A549 (cell line): ENCODE results near the gene RHOT2. TPM values are rescaled to one million over a fixed set of nuclear protein-coding genes. Genes with fewer than 3 reads are reported as not detected.

Experiments
- ATAC-seq, 2 experiments: fragments of 200-7000 bp in 1 of 2; fragments of >200 bp in 1 of 2; cut with Nextera tagmentation in 1 of 2; cut with Tn5 transposase in 1 of 2; 3 replicates each; pipeline versions ENCODE4 v1.8.0 to v1.9.1; 2018 to 2020; ENCODE audit warnings: mild to moderate bottlenecking in 1 of 2, moderate library complexity in 1 of 2
- CTCF ChIA-PET: fragments of 300-600 bp; sonication (Branson Sonifier 250); formaldehyde crosslinking; extraction: SDS; loops from one replicate; lab custom pipeline; 2021; ENCODE audit warnings: antibody characterized with exemption, inconsistent platforms; lab: Yijun Ruan, JAX
- POLR2A ChIA-PET: fragments of 350-600 bp; formaldehyde crosslinking; extraction: SDS; loops from one replicate; lab custom pipeline; 2021; ENCODE audit warnings: antibody characterized with exemption, inconsistent platforms; lab: Yijun Ruan, JAX
- DNase-seq, 2 experiments: peaks; one replicate each; pipeline versions ENCODE4 v3.0.0 to v3.0.0-alpha.2; 2011 to 2016; ENCODE audit warnings: low read depth in 1 of 2, low spot score in 1 of 2
- FAIRE-seq: peaks from 2 replicates; lab custom pipeline; 2011; peaks lifted over from hg19 to GRCh38; lab: Jason Lieb, UNC
- H3K27ac ChIP-seq, 2 experiments: fragments of >200 bp; sonication (Bioruptor Twin); formaldehyde crosslinking; 3 replicates each; pipeline ENCODE4 v1.5.1; 2016 to 2017
- H3K4me1 ChIP-seq: fragments of >200 bp; sonication (Bioruptor Twin); formaldehyde crosslinking; 3 replicates; pipeline ENCODE4 v1.6.1; 2016
- H3K4me2 ChIP-seq: fragments of >200 bp; sonication (Bioruptor Twin); formaldehyde crosslinking; 3 replicates; pipeline ENCODE4 v1.6.1; 2016
- H3K4me3 ChIP-seq: fragments of >200 bp; sonication (Bioruptor Twin); formaldehyde crosslinking; 3 replicates; pipeline ENCODE4 v1.5.1; 2016
- H3K9me3 ChIP-seq: fragments of >200 bp; sonication (Bioruptor Twin); formaldehyde crosslinking; 3 replicates; pipeline ENCODE4 v1.6.1; 2016
- CHD4 ChIP-seq: fragments of 200-600 bp; sonication (generic); IDR thresholded peaks from 2 replicates; pipeline ENCODE4 v1.6.1; 2016; ENCODE audit warnings: antibody characterized with exemption, mild to moderate bottlenecking, borderline replicate concordance
- ELK1 ChIP-seq: fragments of 150-350 bp; IDR thresholded peaks from 2 replicates; pipeline ENCODE4 v1.6.1; 2014; ENCODE audit warnings: low read depth, mild to moderate bottlenecking, low read length
- ESRRA ChIP-seq: fragments of 150-350 bp; IDR thresholded peaks from 2 replicates; pipeline ENCODE4 v1.6.1; 2014; ENCODE audit warnings: mild to moderate bottlenecking, low read length, borderline replicate concordance
- FOSL2 ChIP-seq, 2 experiments: fragments of 450-650 bp in 1 of 2; fragments of >200 bp in 1 of 2; sonication (Bioruptor Twin) in 1 of 2; formaldehyde crosslinking; IDR thresholded peaks; 2 replicates each; pipeline versions ENCODE4 v1.5.0 to v1.6.1; 2016 to 2020; ENCODE audit warnings: mild to moderate bottlenecking in 1 of 2, moderate library complexity in 1 of 2
- HDAC2 ChIP-seq: fragments of 200-600 bp; sonication (generic); IDR thresholded peaks from 2 replicates; pipeline ENCODE4 v1.6.1; 2016
- HMGXB4 ChIP-seq: fragments of 250-450 bp; sonication (Bioruptor Pico); IDR thresholded peaks from 2 replicates; pipeline ENCODE4 v1.5.0; 2021; ENCODE audit warnings: mild to moderate bottlenecking, moderate library complexity, borderline replicate concordance
- JUN ChIP-seq, 2 experiments: fragments of >200 bp; sonication (Bioruptor Twin); formaldehyde crosslinking; IDR thresholded peaks; 2 replicates in 1 of 2; 3 replicates in 1 of 2; pipeline ENCODE4 v1.6.1; 2016 to 2017
- KDM1A ChIP-seq: fragments of 200-600 bp; sonication (generic); IDR thresholded peaks from 2 replicates; pipeline ENCODE4 v1.6.1; 2016; ENCODE audit warnings: low read depth, mild to moderate bottlenecking
- KDM5A ChIP-seq: fragments of 200-600 bp; sonication (generic); IDR thresholded peaks from 2 replicates; pipeline ENCODE4 v1.6.1; 2016; ENCODE audit warnings: antibody characterized with exemption, mild to moderate bottlenecking
- MAFK ChIP-seq: fragments of 450-650 bp; IDR thresholded peaks from 2 replicates; pipeline ENCODE4 v1.6.1; 2014; ENCODE audit not compliant: partially characterized antibody
- MAZ ChIP-seq: fragments of 150-350 bp; IDR thresholded peaks from 2 replicates; pipeline ENCODE4 v1.6.1; 2014; ENCODE audit warnings: antibody characterized with exemption, low read depth, low read length, borderline replicate concordance
- MYC ChIP-seq: IDR thresholded peaks from 2 replicates; pipeline ENCODE4 v1.6.1; 2012; ENCODE audit warnings: mild to moderate bottlenecking, inconsistent platforms, low read length, improper control_type of control experiment, borderline replicate concordance
- NFE2L2 ChIP-seq: fragments of 150-350 bp; conservative IDR thresholded peaks from 2 replicates; pipeline ENCODE4 v1.6.1; 2014; ENCODE audit warnings: low read length
- NPAS2 ChIP-seq: fragments of 250-450 bp; sonication (Bioruptor Pico); IDR thresholded peaks from 2 replicates; pipeline ENCODE4 v1.8.0; 2022; ENCODE audit warnings: mild to moderate bottlenecking, moderate library complexity, borderline replicate concordance
- PHF8 ChIP-seq: fragments of 200-600 bp; sonication (generic); IDR thresholded peaks from 2 replicates; pipeline ENCODE4 v1.6.1; 2016; ENCODE audit warnings: low read depth, mild to moderate bottlenecking, antibody characterized with exemption, moderate library complexity, borderline replicate concordance
- POLR2A ChIP-seq: IDR thresholded peaks from 2 replicates; pipeline ENCODE4 v1.6.1; 2012; ENCODE audit warnings: mild to moderate bottlenecking, low read length
- POLR2AphosphoS2 ChIP-seq: conservative IDR thresholded peaks from 2 replicates; pipeline ENCODE4 v1.6.1; 2012; ENCODE audit warnings: low read length, improper control_type of control experiment, inconsistent platforms
- RAD21 ChIP-seq, 2 experiments: fragments of >200 bp in 1 of 2; sonication (Bioruptor Twin) in 1 of 2; formaldehyde crosslinking in 1 of 2; IDR thresholded peaks in 1 of 2; conservative IDR thresholded peaks in 1 of 2; 2 replicates in 1 of 2; 3 replicates in 1 of 2; pipeline ENCODE4 v1.6.1; 2012 to 2018; ENCODE audit warnings: inconsistent platforms in 1 of 2
- RCOR1 ChIP-seq: fragments of 150-350 bp; IDR thresholded peaks from 2 replicates; pipeline ENCODE4 v1.6.1; 2014; ENCODE audit warnings: antibody characterized with exemption, low read length, low read depth
- SMC3 ChIP-seq: fragments of >200 bp; sonication (Bioruptor Twin); formaldehyde crosslinking; IDR thresholded peaks from 3 replicates; pipeline ENCODE4 v1.6.1; 2018; ENCODE audit warnings: inconsistent platforms
- TFCP2L1 ChIP-seq: fragments of 250-450 bp; sonication (Bioruptor Pico); IDR thresholded peaks from 2 replicates; pipeline ENCODE4 v1.5.0; 2021; ENCODE audit warnings: mild to moderate bottlenecking
- TP53 ChIP-seq: fragments of 250-450 bp; sonication (Bioruptor Pico); IDR thresholded peaks from 2 replicates; pipeline ENCODE4 v1.5.0; 2021; ENCODE audit warnings: mild to moderate bottlenecking, moderate library complexity
- ZNF302 ChIP-seq: fragments of 250-450 bp; sonication (Bioruptor Pico); IDR thresholded peaks from 2 replicates; pipeline ENCODE4 v1.9.0; 2021; ENCODE audit warnings: inconsistent platforms, mild to moderate bottlenecking, moderate library complexity
- ZSCAN20 ChIP-seq: fragments of 250-450 bp; sonication (Bioruptor Pico); IDR thresholded peaks from 2 replicates; pipeline ENCODE4 v1.8.0; 2022; ENCODE audit warnings: mild to moderate bottlenecking, moderate library complexity
- WGBS: methylation state at CpG from one replicate; pipeline ENCODE4 v1.1.6; 2017; ENCODE audit errors: missing lambda C conversion rate; 5-methylcytosine and 5-hydroxymethylcytosine counted together
- polyA plus RNA-seq, 4 experiments: library from polyadenylated mRNA; depleted of rRNA in 3 of 4; stranded (reverse); fragments of >200 nt; fragmentation: RNase III in 1 of 4; extraction: RNeasy Plus Mini Kit Qiagen cat#74134 plus additional on column Dnase treatment in 1 of 4; gene quantifications; 2 replicates in 3 of 4; 3 replicates in 1 of 4; pipeline ENCODE4 v1.2.3, GENCODE V29; 2011 to 2017
- TF ChIP-seq, protein P1 (sequence below): IDR thresholded peaks from 2 replicates; pipeline ENCODE4 v1.6.1; 2012; ENCODE audit warnings: low read depth, borderline replicate concordance

Gene RHOT2
- polyA plus RNA-seq, 2 of the 4 experiments (the other 2 are of a cell fraction) = 38.0 to 83.1 TPM

DNA sequence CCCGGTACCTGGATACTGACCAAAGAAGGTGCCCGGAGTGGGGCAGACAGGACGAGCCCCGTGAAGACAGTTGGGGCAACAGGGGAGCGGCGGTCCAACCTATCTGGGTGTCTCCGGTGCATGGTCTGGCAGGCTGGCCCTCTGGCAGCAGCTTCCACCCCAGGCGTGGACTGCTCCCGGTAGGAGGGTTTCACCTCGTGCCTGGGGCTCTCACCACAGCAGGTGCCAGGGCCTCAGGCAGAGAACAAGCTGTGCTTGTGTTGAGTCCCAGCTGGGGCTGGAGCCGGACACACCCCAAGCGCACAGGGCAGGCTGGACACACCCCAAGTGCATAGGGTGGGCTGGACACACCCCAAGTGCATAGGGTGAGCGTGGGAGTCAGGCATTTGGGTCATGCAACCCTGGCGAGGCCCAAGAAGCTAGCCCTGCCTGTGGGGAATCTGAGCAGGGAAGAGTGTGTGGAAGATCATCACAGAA lies 39.2 kb downstream of the RHOT2 start:
- POLR2A ChIA-PET = interaction anchor here (0.9 to 2.0 kb wide), 5 partner anchors 12 to 81 kb away, joined by 3 to 6 read pairs (median 5); partner anchors contain the start of genes ANTKMT, CHTF18 and RPUSD1
- CTCF ChIA-PET = interaction anchor here (1.2 to 25.1 kb wide), 5 partner anchors 9 to 79 kb away, joined by 3 to 656 read pairs (median 15); partner anchors contain the start of genes ANTKMT, CCDC78, CHTF18 and CIAO3

DNA sequence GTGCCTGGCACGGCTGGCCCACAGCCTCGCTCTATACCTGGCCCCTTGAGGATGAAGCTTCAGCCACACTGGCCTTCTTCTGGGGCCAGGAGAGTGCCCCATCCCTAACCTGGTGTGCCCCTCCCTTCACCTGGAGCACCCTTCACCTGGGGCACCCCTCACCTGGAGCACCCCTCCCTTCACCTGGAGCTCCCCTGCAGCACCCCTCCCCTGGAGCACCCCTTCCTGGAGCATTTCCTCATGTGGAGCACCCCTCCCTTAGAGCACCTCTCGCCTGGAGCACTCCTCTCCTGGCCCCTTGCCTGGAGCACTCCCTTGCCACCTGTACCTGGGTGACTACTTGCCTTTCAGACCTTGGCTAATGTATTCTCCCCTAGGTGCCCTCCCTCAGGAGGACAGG lies 40.1 kb downstream of the RHOT2 start:
- FAIRE-seq = no peak
- Histone ChIP-seq H3K4me1 (peaks cover 56% of the 10 kb centered on the region), H3K27ac (no peak overlapping the region; a peak in 1 of 6 replicates), H3K4me3 (no peak overlapping the region), H3K9me3 (no peaks in the 10 kb centered on the region), H3K4me2 (no peak overlapping the region)
- ChIA-PET CTCF (interaction anchor here (0.8 to 25.1 kb wide), 6 partner anchors 8 to 78 kb away, joined by 3 to 656 read pairs (median 10); partner anchors contain the start of genes ANTKMT, CCDC78, CHTF18 and CIAO3), POLR2A (interaction anchor here (2.0 kb wide), 1 partner anchor 12 kb away, joined by 5 read pairs; no protein-coding TSS in a partner anchor)
- no peak for ATAC-seq
- TF ChIP-seq FOSL2 (IDR thresholded peaks at IDR 0.05) (no peak), FOSL2 (CRISPR knock-in tag; IDR thresholded peaks at IDR 0.05) (no peak), ZNF302 (CRISPR knock-in tag) (no peak), NFE2L2 (no peak), MAFK (no peak), CHD4 (no peak), KDM5A (no peak), ZSCAN20 (CRISPR knock-in tag) (no peak)
- 48% methylated on average over 3 of the region's 3 CpGs for WGBS
- no peak for DNase-seq

More for the DNA sequence above, 39.2 kb downstream of the RHOT2 start:
- H3K9me3 ChIP-seq = no peaks in the 10 kb centered on the region
- FAIRE-seq (no peak), DNase-seq (peak in 1 of 2 experiments; percentile 57), ATAC-seq (peak; percentile 11 to 12; a peak in 5 of 6 replicates)
- H3K4me2 ChIP-seq = peak overlapping the region; percentile 100; the same call in 2 of the 3 replicates
- peak overlapping the region in 1 of 2 experiments; percentile 73; a peak in 1 of 6 replicates for H3K27ac ChIP-seq
- no peak for TF ChIP-seq TFCP2L1 (CRISPR knock-in tag)
- no peak for TF ChIP-seq HDAC2
- TF ChIP-seq SMC3 = no peak
- no peak for TF ChIP-seq ZNF302 (CRISPR knock-in tag)
- TF ChIP-seq KDM1A = no peak
- TF ChIP-seq POLR2A = no peak
- no peak for TF ChIP-seq JUN (IDR thresholded peaks at IDR 0.05)
- peak overlapping the region; percentile 59; the same call in 2 of the 3 replicates for H3K4me3 ChIP-seq
- 28% methylated on average over 4 of the region's 14 CpGs for WGBS
- H3K4me1 ChIP-seq = peaks cover 49% of the 10 kb centered on the region

DNA sequence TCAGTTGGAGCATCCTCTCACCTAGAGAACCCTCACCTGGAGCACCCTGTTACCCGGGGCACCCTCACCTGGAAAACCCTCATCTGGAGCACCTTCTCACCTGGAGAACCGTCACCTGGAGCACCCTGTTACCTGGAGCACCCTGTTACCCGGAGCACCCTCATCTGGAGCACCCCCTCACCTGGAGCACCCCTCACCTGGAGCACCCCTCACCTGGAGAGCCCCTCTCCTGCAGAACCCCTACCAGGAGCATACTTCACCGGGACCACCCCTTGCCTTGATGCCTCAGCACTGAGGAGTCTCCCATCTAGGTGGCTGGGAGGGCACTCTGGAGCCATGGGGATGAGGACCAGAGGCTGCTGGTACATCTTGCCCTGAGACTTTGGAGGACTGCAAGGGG lies 41.0 kb downstream of the RHOT2 start:
- H3K4me1 ChIP-seq = peaks cover 65% of the 10 kb centered on the region
- no peak overlapping the region for H3K27ac ChIP-seq
- CTCF ChIA-PET = interaction anchor here (0.9 to 25.1 kb wide), 6 partner anchors 11 to 347 kb away, joined by 3 to 656 read pairs (median 8); partner anchors contain the start of genes ANTKMT, CCDC78, CHTF18 and CIAO3
- POLR2A ChIA-PET = interaction anchor here (1.5 to 2.0 kb wide), 2 partner anchors 11 to 13 kb away, joined by 5 to 7 read pairs; no protein-coding TSS in a partner anchor
- H3K4me3 ChIP-seq = no peak overlapping the region
- WGBS = 57% methylated on average over 3 of the region's 4 CpGs
- no peak for DNase-seq
- no peak for ATAC-seq
- FAIRE-seq = no peak
- H3K4me2 ChIP-seq = no peak overlapping the region
- TF ChIP-seq SMC3 = no peak
- TF ChIP-seq RAD21 (conservative IDR thresholded peaks at IDR 0.05 in 1 of 2, IDR thresholded peaks at IDR 0.05 in 1 of 2) = no peak
- TF ChIP-seq PHF8 = no peak
- no peak for TF ChIP-seq JUN (IDR thresholded peaks at IDR 0.05)
- TF ChIP-seq, protein P1, sequence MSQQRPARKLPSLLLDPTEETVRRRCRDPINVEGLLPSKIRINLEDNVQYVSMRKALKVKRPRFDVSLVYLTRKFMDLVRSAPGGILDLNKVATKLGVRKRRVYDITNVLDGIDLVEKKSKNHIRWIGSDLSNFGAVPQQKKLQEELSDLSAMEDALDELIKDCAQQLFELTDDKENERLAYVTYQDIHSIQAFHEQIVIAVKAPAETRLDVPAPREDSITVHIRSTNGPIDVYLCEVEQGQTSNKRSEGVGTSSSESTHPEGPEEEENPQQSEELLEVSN = no peak
- TF ChIP-seq RCOR1 = no peak
- TF ChIP-seq MYC = no peak
- TF ChIP-seq TP53 (CRISPR knock-in tag) = no peak
- TF ChIP-seq POLR2AphosphoS2 = no peak
- TF ChIP-seq KDM1A = no peak
- no peak for TF ChIP-seq ESRRA
- TF ChIP-seq HMGXB4 = no peak
- no peak for TF ChIP-seq NPAS2
- TF ChIP-seq MAZ = no peak
- TF ChIP-seq ELK1 = no peak
- H3K9me3 ChIP-seq = no peaks in the 10 kb centered on the region
